Fibroblast of lung (primary cell): Measurements from ENCODE around the gene PKHD1. TPM values are rescaled to one million over a fixed set of nuclear protein-coding genes. Genes with fewer than 3 reads are reported as not detected.

ENCODE experiments used
- DNase-seq, 2 donors: peaks; one replicate each; pipeline versions ENCODE4 v3.0.0 to v3.0.0-alpha.2; 2010; ENCODE audit warnings: low read depth in 2 of 2
- H2AFZ ChIP-seq: 2 replicates; pipeline ENCODE4 v1.5.1; 2012; ENCODE audit warnings: low read length, control low read depth, inconsistent platforms
- H3K27ac ChIP-seq: 2 replicates; pipeline ENCODE4 v1.5.1; 2011; ENCODE audit warnings: low read length, control low read depth; ENCODE audit not compliant: insufficient read depth
- H3K27me3 ChIP-seq: 2 replicates; pipeline ENCODE4 v1.5.1; 2011; ENCODE audit warnings: mild to moderate bottlenecking, low read length; ENCODE audit not compliant: control insufficient read depth, insufficient read depth
- H3K36me3 ChIP-seq: 2 replicates; pipeline ENCODE4 v1.5.1; 2011; ENCODE audit warnings: low read length; ENCODE audit not compliant: control insufficient read depth, insufficient read depth
- H3K4me1 ChIP-seq: 2 replicates; pipeline ENCODE4 v1.5.1; 2011; ENCODE audit warnings: low read length; ENCODE audit not compliant: control insufficient read depth, insufficient read depth; ENCODE audit errors: extremely low read depth
- H3K4me2 ChIP-seq: 2 replicates; pipeline ENCODE4 v1.5.1; 2011; ENCODE audit warnings: low read length, control low read depth; ENCODE audit not compliant: insufficient read depth; ENCODE audit errors: extremely low read depth
- H3K4me3 ChIP-seq, 4 experiments: fragments of 200-600 bp in 1 of 4; sonication (generic) in 1 of 4; replicated peaks in 1 of 4; 2 replicates each; pipeline ENCODE4 v1.5.1; 2011 to 2016; ENCODE audit warnings: low read length in 4 of 4, low read depth in 3 of 4, mild to moderate bottlenecking in 3 of 4, control low read depth in 2 of 4, inconsistent platforms in 1 of 4, mixed read lengths in 1 of 4; ENCODE audit not compliant: insufficient read depth in 1 of 4; ENCODE audit errors: control extremely low read depth in 1 of 4
- H3K79me2 ChIP-seq: 2 replicates; pipeline ENCODE4 v1.5.1; 2012; ENCODE audit warnings: mild to moderate bottlenecking, low read length, inconsistent platforms; ENCODE audit not compliant: control insufficient read depth, insufficient read depth
- H3K9ac ChIP-seq: 2 replicates; pipeline ENCODE4 v1.5.1; 2011; ENCODE audit warnings: mild to moderate bottlenecking, low read length, control low read depth; ENCODE audit not compliant: insufficient read depth
- H3K9me3 ChIP-seq: 2 replicates; pipeline ENCODE4 v1.5.1; 2012; ENCODE audit warnings: low read depth, low read length; ENCODE audit not compliant: control insufficient read depth, insufficient read depth
- H4K20me1 ChIP-seq: 2 replicates; pipeline ENCODE4 v1.5.1; 2011; ENCODE audit warnings: low read length; ENCODE audit not compliant: control insufficient read depth, insufficient read depth; ENCODE audit errors: extremely low read depth
- EZH2 ChIP-seq: IDR thresholded peaks from 2 replicates; pipeline ENCODE4 v1.5.1; 2012; ENCODE audit warnings: low read length, control low read depth, mild to moderate bottlenecking; ENCODE audit errors: missing control alignments
- polyA plus RNA-seq, 2 donors: library from polyadenylated mRNA; depleted of rRNA in 1 of 2; stranded (reverse) in 1 of 2; unstranded in 1 of 2; fragments of >200 nt; gene quantifications; 2 replicates each; pipeline ENCODE4 v1.2.1, GENCODE V29; 2011 to 2012; ENCODE audit warnings: missing spikeins in 1 of 2
- total RNA-seq: library from RNA; depleted of rRNA; stranded (reverse); fragments of >200 nt; gene quantifications from 2 replicates; pipeline ENCODE4 v1.2.1, GENCODE V29; 2014
- TF ChIP-seq, protein P1 (sequence below), 2 donors: IDR thresholded peaks in 1 of 2; conservative IDR thresholded peaks in 1 of 2; 1 replicate in 1 of 2; 2 replicates in 1 of 2; pipeline ENCODE4 v1.5.1; 2011 to 2012; ENCODE audit warnings: low read length in 2 of 2, control low read depth in 1 of 2, inconsistent platforms in 1 of 2, low read depth in 1 of 2, mild to moderate bottlenecking in 1 of 2

Gene PKHD1
- total and polyA plus RNA-seq, 2 donors (not counting 1 experiment from before 2014, with no cell fraction given) = not detected

DNA sequence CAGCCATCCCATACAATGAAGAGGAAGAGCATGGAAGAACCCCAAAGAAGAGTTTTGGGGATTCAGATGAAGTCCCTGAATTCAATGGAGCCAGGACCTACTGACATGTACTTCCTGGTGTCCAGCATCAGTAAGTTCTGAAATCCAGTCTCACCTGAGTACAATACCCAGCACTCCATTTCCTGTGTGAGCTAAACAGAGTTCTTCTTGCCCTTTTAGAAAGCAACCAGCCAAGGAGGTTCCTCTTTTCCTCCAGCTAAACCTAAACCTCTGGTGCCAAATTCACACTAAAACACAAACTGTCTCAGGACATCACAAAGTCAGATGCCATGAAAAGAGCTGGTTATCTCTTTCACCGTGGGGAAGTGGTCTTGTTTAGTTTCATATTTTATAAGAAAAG is 71.5 kb downstream of the PKHD1 start:
- TF ChIP-seq EZH2 = no peak
- TF ChIP-seq, protein P1, sequence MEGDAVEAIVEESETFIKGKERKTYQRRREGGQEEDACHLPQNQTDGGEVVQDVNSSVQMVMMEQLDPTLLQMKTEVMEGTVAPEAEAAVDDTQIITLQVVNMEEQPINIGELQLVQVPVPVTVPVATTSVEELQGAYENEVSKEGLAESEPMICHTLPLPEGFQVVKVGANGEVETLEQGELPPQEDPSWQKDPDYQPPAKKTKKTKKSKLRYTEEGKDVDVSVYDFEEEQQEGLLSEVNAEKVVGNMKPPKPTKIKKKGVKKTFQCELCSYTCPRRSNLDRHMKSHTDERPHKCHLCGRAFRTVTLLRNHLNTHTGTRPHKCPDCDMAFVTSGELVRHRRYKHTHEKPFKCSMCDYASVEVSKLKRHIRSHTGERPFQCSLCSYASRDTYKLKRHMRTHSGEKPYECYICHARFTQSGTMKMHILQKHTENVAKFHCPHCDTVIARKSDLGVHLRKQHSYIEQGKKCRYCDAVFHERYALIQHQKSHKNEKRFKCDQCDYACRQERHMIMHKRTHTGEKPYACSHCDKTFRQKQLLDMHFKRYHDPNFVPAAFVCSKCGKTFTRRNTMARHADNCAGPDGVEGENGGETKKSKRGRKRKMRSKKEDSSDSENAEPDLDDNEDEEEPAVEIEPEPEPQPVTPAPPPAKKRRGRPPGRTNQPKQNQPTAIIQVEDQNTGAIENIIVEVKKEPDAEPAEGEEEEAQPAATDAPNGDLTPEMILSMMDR (conservative IDR thresholded peaks at IDR 0.05 in 1 of 2, IDR thresholded peaks at IDR 0.05 in 1 of 2; ENCODE audit: low read depth in 1 of 2, low read length in 2 of 2) = no peak
- no peak overlapping the region for H2AFZ ChIP-seq
- H3K4me3 ChIP-seq = no peak overlapping the region
- no peaks in the 10 kb centered on the region for H3K27me3 ChIP-seq
- no peaks in the 10 kb centered on the region for H3K79me2 ChIP-seq
- no peak overlapping the region for H3K9ac ChIP-seq
- no peak overlapping the region for H3K27ac ChIP-seq
- no peaks in the 10 kb centered on the region for H3K4me1 ChIP-seq
- H3K36me3 ChIP-seq = no peaks in the 10 kb centered on the region
- H3K4me2 ChIP-seq = no peak overlapping the region
- no peak for DNase-seq
- no peaks in the 10 kb centered on the region for H4K20me1 ChIP-seq
- no peaks in the 10 kb centered on the region for H3K9me3 ChIP-seq

DNA sequence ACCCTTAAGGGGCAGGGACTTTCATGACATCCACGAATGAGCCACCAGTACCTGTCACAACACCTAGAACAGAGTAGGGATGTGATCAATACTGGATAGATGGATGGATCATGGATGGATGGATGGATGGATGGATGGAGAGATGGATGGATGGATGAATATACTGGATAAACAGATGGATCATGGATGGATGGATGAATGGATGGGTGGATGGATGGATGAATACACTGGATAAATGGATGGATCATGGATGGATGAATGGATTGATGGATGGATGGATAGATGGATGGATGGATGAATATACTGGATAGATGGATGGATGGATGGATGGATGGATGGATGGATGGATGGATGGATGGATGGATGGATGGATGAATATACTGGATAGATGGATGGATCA is 73.0 kb downstream of the PKHD1 start:
- no peaks in the 10 kb centered on the region for H3K36me3 ChIP-seq
- H3K9ac ChIP-seq = no peak overlapping the region
- no peaks in the 10 kb centered on the region for H3K27me3 ChIP-seq
- no peaks in the 10 kb centered on the region for H3K79me2 ChIP-seq
- TF ChIP-seq, protein P1 (conservative IDR thresholded peaks at IDR 0.05 in 1 of 2, IDR thresholded peaks at IDR 0.05 in 1 of 2; ENCODE audit: low read depth in 1 of 2, low read length in 2 of 2) = no peak
- no peak for TF ChIP-seq EZH2
- no peak overlapping the region for H3K4me2 ChIP-seq
- no peak overlapping the region for H3K4me3 ChIP-seq
- no peak overlapping the region for H2AFZ ChIP-seq
- no peaks in the 10 kb centered on the region for H4K20me1 ChIP-seq
- no peaks in the 10 kb centered on the region for H3K9me3 ChIP-seq
- DNase-seq = no peak
- no peak overlapping the region for H3K27ac ChIP-seq
- no peaks in the 10 kb centered on the region for H3K4me1 ChIP-seq

DNA sequence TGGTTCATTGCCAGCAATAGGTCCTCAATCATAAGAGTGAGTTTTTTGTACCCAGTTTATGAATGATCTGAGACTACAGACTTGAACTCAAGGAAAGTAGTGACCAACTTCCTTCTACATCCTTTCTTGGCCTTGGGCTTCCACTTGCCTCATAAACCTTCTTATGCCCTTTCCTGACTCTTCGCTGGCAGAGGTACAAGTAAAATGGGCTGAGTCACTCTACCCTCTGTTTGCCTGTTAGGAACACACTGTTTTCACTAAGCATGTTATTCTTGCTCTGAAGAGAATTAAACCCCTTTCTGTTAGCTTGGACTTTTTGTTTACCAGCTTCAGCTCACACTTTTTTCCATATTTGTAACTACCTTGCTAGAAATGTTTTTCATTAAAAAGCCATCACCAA is 74.4 kb downstream of the PKHD1 start:
- Histone ChIP-seq H4K20me1 (no peaks in the 10 kb centered on the region), H3K79me2 (no peaks in the 10 kb centered on the region), H3K36me3 (no peaks in the 10 kb centered on the region), H2AFZ (no peak overlapping the region), H3K4me3 (no peak overlapping the region), H3K9me3 (no peaks in the 10 kb centered on the region), H3K4me2 (no peak overlapping the region), H3K27me3 (no peaks in the 10 kb centered on the region), H3K27ac (no peak overlapping the region), H3K4me1 (no peaks in the 10 kb centered on the region), H3K9ac (no peak overlapping the region)
- TF ChIP-seq, protein P1 (conservative IDR thresholded peaks at IDR 0.05 in 1 of 2, IDR thresholded peaks at IDR 0.05 in 1 of 2; ENCODE audit: low read depth in 1 of 2, low read length in 2 of 2) = no peak
- TF ChIP-seq EZH2 = no peak
- no peak for DNase-seq
